GM12875 (cell line): ENCODE data around the gene CPT2.
"Not testable (repeated sequence)": the region's sequence is repeated elsewhere in the genome, so short reads cannot be mapped to it uniquely, and the experiment has no call there.

Source experiments
- H3K4me3 ChIP-seq: one replicate; pipeline ENCODE4 v1.5.1; 2011; ENCODE audit warnings: low read depth, low read length, control low read depth
- TF ChIP-seq, protein P1 (sequence below): IDR thresholded peaks from 2 replicates; pipeline ENCODE4 v1.5.1; 2011; ENCODE audit warnings: low read depth, mild to moderate bottlenecking, control low read depth, inconsistent platforms, low read length, moderate library complexity, borderline replicate concordance; ENCODE audit not compliant: insufficient read depth

Gene CPT2

DNA sequence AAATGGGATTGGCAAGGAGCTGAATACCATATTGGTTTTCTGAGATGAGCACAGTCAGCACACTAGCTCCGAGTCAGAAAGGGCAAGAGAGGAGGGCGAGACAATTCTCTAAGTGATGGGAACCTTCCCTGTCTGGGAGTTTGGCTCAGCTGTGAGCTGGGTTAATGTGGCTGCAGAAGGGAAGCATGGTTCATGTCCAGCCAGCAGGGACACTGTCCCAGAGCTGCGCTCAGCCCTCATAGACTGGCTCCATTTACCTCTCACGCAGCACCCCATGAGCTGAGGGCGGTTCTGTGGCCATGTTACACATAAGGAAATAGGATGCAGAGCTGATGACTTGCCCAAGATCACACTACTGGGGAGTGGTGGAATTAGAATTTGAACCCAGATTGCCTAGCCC lies 15.7 kb upstream of the CPT2 start:
- H3K4me3 ChIP-seq = no peak overlapping the region
- TF ChIP-seq, protein P1, sequence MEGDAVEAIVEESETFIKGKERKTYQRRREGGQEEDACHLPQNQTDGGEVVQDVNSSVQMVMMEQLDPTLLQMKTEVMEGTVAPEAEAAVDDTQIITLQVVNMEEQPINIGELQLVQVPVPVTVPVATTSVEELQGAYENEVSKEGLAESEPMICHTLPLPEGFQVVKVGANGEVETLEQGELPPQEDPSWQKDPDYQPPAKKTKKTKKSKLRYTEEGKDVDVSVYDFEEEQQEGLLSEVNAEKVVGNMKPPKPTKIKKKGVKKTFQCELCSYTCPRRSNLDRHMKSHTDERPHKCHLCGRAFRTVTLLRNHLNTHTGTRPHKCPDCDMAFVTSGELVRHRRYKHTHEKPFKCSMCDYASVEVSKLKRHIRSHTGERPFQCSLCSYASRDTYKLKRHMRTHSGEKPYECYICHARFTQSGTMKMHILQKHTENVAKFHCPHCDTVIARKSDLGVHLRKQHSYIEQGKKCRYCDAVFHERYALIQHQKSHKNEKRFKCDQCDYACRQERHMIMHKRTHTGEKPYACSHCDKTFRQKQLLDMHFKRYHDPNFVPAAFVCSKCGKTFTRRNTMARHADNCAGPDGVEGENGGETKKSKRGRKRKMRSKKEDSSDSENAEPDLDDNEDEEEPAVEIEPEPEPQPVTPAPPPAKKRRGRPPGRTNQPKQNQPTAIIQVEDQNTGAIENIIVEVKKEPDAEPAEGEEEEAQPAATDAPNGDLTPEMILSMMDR = no peak

DNA sequence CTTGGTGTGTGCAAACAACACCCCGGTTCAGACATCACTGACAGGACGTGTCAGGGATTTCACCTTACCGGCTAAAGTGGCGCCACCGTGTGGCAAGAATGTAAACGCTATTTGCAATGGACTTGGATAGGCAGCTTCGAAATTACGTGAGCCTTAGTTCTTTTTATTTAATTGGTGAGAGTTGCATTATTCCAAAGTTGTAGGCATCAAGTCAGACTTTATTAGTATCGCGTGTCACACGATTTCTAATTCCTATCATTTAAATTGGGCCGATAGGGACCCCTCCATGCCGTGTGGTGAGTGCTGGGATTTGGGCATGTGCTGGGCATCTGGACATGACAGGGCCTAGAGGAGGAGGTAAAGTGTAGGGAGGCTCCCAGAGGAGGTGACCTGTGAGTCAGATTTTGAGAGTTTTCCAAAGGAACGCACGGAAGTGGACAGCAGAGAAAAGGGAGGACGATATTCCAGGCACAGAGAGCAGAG lies 14.5 kb upstream of the CPT2 start:
- no peak overlapping the region for H3K4me3 ChIP-seq
- TF ChIP-seq, protein P1 = peak; percentile 74

DNA sequence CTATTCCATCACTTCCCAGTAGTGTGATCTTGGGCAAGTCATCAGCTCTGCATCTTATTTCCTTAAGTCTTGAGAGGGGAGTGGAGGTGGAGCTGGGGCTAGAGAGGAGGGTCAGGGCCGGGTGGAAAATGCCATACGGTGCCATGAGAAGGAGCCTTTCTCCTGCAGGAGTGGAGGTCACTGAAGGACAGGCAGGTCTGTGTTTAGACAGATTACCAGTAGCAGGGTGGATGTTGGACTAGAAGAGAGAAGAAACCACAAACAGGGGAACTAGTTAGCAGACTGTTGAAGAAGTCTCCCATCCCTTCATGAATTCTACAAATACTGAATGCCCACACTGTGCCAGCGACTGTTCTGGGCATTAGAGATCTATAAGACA lies 13.9 kb upstream of the CPT2 start:
- TF ChIP-seq, protein P1 = no peak
- no peak overlapping the region for H3K4me3 ChIP-seq

DNA sequence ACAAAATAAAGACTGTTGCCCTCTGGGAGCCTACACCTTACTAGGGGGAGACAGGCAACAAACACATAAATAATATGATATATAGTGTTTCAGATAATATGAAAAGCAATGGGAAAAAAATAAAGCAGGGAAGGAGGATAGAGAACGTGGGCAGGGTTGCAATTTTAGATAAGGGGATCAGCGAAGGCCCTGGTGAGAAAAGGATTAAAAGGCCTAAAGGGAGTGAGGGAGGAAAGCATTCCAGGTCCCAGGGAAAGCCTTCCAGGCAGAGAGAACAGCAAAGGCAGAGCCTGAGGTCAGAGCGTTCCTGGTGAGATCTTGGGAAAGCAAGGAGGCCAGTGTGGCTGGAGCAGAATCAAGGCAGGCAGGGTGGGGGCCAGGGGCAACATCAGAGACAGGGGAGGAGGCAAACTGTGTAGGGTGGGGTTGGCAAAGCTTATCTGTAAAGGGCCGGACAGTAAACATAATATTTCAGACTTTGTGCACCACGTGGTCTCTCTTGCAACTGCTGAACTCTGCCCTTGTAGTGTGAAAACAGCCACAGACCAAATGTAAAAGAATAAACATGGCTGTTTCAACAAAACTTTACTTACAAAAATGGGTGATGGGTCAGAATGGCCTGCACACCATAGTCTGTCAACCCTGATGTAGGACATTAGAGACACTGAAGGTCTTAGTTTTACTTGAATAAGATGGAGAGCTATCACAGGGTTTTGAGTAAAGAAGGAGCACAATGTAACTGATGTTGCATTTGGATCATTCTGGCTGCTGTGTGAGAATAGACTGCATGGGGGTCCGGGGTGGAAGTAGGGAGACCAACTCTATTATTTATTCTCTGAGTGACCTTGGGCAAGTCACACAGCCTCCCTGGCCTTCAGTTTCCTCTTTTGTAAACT lies 13.3 kb upstream of the CPT2 start:
- TF ChIP-seq, protein P1 = no peak
- H3K4me3 ChIP-seq = no peak overlapping the region

DNA sequence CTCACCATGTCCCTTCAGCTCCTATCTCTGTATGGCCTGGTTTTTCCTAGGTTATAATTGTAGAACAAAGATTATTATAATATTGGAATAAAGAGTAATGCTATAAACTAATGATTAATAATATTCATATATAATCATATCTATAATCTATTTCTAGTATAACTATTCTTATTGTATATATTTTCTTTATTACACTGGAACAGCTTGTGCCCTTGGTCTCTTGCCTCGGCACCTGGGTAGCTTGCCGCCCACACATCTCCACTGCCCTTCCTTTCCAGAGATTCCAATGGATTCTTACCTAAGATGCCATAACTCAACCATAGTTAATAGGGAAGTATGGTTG lies 10.7 kb upstream of the CPT2 start:
- H3K4me3 ChIP-seq = not testable (repeated sequence)

DNA sequence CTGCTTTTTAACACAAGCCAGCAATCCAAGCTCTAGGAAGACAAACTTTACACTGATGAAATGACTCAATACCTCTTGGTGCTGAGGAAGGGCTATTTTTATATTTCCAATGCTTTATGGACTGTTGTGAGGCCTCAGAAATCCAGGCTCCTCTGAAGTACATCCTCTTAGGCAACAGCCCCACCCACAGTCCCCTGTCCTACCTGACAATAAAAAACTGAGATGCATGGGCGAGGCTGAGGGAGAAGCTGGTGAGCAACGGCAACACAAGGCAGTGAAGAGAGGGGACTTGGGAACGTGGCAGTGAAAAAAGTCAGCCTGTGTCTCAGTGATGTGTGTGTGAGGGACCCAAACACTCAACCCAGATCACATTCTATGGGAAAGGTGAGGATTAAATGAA lies 10.1 kb upstream of the CPT2 start:
- TF ChIP-seq, protein P1 = no peak
- H3K4me3 ChIP-seq = no peak overlapping the region

DNA sequence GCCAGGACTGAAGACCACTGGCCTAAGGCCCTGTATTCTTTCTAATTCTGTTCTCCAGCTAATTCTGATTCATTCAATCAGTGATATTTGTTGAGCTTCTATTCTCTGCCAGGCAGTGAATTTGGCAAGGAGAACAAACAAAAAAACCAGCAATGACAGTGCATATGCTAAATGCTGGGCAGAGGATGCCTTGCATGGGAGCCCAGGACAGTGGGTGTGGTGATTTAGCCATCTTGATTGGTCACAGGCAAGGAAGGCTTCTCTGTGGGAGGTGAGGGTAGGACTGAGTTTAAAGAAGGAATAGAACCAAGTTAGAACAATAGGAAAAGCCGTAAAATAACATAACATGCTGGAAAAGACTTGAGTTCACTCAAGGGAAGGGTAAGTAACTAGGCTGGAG lies 9.2 kb upstream of the CPT2 start:
- TF ChIP-seq, protein P1 = no peak
- H3K4me3 ChIP-seq = no peak overlapping the region
